Panc1 (cell line): Measurements from ENCODE around the gene ZNF497. TPM values are rescaled to one million over a fixed set of nuclear protein-coding genes. Genes with fewer than 3 reads are reported as not detected.

ENCODE experiments used
- ATAC-seq: fragments of 200-7000 bp; cut with Tn5 transposase; 2 replicates; pipeline ENCODE4 v1.9.1; 2020; ENCODE audit warnings: mild to moderate bottlenecking, moderate library complexity
- BruUV-seq: library from RNA; stranded (reverse); fragments of 400-500 nt; replicated peaks from 2 replicates; lab custom pipeline; 2021; lab: Mats Ljungman, UMichigan
- CTCF ChIA-PET: fragments of 300-600 bp; sonication (Branson Sonifier 250); formaldehyde crosslinking; loops from one replicate; lab custom pipeline; 2022; ENCODE audit warnings: antibody characterized with exemption; lab: Charles Lee
- POLR2A ChIA-PET: fragments of 300-600 bp; sonication (Branson Sonifier 250); formaldehyde crosslinking; loops from one replicate; lab custom pipeline; 2022; ENCODE audit warnings: antibody characterized with exemption; lab: Charles Lee
- DNase-seq: peaks from one replicate; pipeline ENCODE4 v3.0.0-alpha.2; 2010; ENCODE audit warnings: low read depth, low spot score
- H3K27ac ChIP-seq: 2 replicates; pipeline ENCODE4 v1.5.1; 2011; ENCODE audit warnings: mild to moderate bottlenecking, low read length, inconsistent platforms
- H3K27me3 ChIP-seq: fragments of 200-500 bp; sonication (Bioruptor generic); 2 replicates; pipeline ENCODE4 v1.6.0; 2014; ENCODE audit warnings: low read length, inconsistent platforms; ENCODE audit not compliant: control insufficient read depth, insufficient read depth
- H3K36me3 ChIP-seq: fragments of 200-500 bp; sonication (Bioruptor generic); 2 replicates; pipeline ENCODE4 v1.5.1; 2014; ENCODE audit warnings: inconsistent platforms, mild to moderate bottlenecking, low read length, moderate library complexity; ENCODE audit not compliant: control insufficient read depth, insufficient read depth
- H3K4me1 ChIP-seq: 2 replicates; pipeline ENCODE4 v1.5.1; 2011; ENCODE audit warnings: inconsistent platforms, mild to moderate bottlenecking, low read length, moderate library complexity; ENCODE audit not compliant: control insufficient read depth, insufficient read depth
- H3K4me3 ChIP-seq, 2 experiments: 2 replicates each; pipeline ENCODE4 v1.5.1; 2011 to 2012; ENCODE audit warnings: low read depth in 2 of 2, low read length in 2 of 2, mild to moderate bottlenecking in 2 of 2, inconsistent platforms in 1 of 2, moderate library complexity in 1 of 2
- H3K9me3 ChIP-seq: fragments of 200-500 bp; sonication (Bioruptor generic); 2 replicates; pipeline ENCODE4 v1.5.1; 2014; ENCODE audit warnings: low read depth, mild to moderate bottlenecking, inconsistent platforms, low read length, moderate library complexity; ENCODE audit not compliant: control insufficient read depth, insufficient read depth
- CTCF ChIP-seq: fragments of 450-650 bp; IDR thresholded peaks from 2 replicates; pipeline ENCODE4 v1.5.1; 2017; ENCODE audit warnings: mild to moderate bottlenecking
- POLR2AphosphoS5 ChIP-seq: IDR thresholded peaks from 2 replicates; pipeline ENCODE4 v1.6.1; 2012; ENCODE audit warnings: mild to moderate bottlenecking, low read depth, low read length, moderate library complexity
- REST ChIP-seq, 2 experiments: IDR thresholded peaks; 2 replicates each; pipeline ENCODE4 v1.6.1; 2011 to 2012; ENCODE audit warnings: low read depth in 2 of 2, control low read depth in 1 of 2, low read length in 1 of 2, mild to moderate bottlenecking in 1 of 2, moderate library complexity in 1 of 2; ENCODE audit not compliant: insufficient read depth in 1 of 2
- SIN3A ChIP-seq: IDR thresholded peaks from 2 replicates; pipeline ENCODE4 v1.6.1; 2012; ENCODE audit warnings: low read depth, mild to moderate bottlenecking, low read length, moderate library complexity, borderline replicate concordance; ENCODE audit not compliant: insufficient read depth
- TCF7L2 ChIP-seq: IDR thresholded peaks from 2 replicates; pipeline ENCODE4 v1.6.1; 2011; ENCODE audit warnings: mild to moderate bottlenecking, low read depth, low read length, inconsistent platforms
- in situ Hi-C: cut with HindIII; loops from 2 replicates; pipeline ENCODE4 v1.10.0; 2016; ENCODE audit warnings: low sequenced_read_pairs, low pct_unique_long_range_greater_than_20kb
- intact Hi-C: fragments of 100-400 bp; cut with micrococcal nuclease; formaldehyde crosslinking; loops from one replicate; pipeline ENCODE4 v1.10.0; 2022; ENCODE audit not compliant: unreplicated experiment
- total RNA-seq: library from RNA; stranded (reverse); gene quantifications from one replicate; pipeline ENCODE4 v1.2.1, GENCODE V29; 2021; ENCODE audit not compliant: unreplicated experiment

ZNF497 gene
- total RNA-seq, 1 experiment from 2014 or later, result 1.9 TPM

- Histone ChIP-seq H3K4me3 (no peak overlapping the region), H3K27me3 (no peaks in the 10 kb centered on the region), H3K27ac (no peak overlapping the region), H3K9me3 (no peaks in the 10 kb centered on the region), H3K36me3 (no peaks in the 10 kb centered on the region), H3K4me1 (no peaks in the 10 kb centered on the region)
- no peak for ATAC-seq
- in situ Hi-C loops (no loop called here), intact Hi-C loops (no loop called here)
- no peak for TF ChIP-seq TCF7L2
- TF ChIP-seq CTCF, result no peak
- TF ChIP-seq POLR2AphosphoS5, result no peak; the same call in 1 of the 2 replicates
- no peak for TF ChIP-seq REST (IDR thresholded peaks at IDR 0.05; ENCODE audit: insufficient read depth in 1 of 2, low read depth in 2 of 2, low read length in 1 of 2)
- no peak for TF ChIP-seq SIN3A
- BruUV-seq, result no TSS peak
- CTCF ChIA-PET, result no interaction called here
- POLR2A ChIA-PET, result no interaction called here
- no peak for DNase-seq
These were observed 8.7 kb downstream of the ZNF497 start for GRCh38 chr19:58353717-58354477.

- intact Hi-C loops, result no loop called here
- Histone ChIP-seq H3K27me3 (no peaks in the 10 kb centered on the region), H3K27ac (no peak within 1 kb of the TSS), H3K4me1 (peaks cover 3% of the 10 kb centered on the region; the same call in 1 of the 2 replicates), H3K9me3 (no peaks in the 10 kb centered on the region), H3K36me3 (no peaks in the 10 kb centered on the region), H3K4me3 (no peak within 1 kb of the TSS)
- in situ Hi-C loops, result no loop called here
- DNase-seq, result no peak
- ChIA-PET POLR2A (interaction anchor here (1.1 kb wide), 1 partner anchor 9 kb away, joined by 3 read pairs; the partner anchor contains the start of gene ZNF497), CTCF (no interaction called here)
- no peak for ATAC-seq
- no TSS peak for BruUV-seq
- TF ChIP-seq SIN3A, result no peak
- TF ChIP-seq REST (IDR thresholded peaks at IDR 0.05; ENCODE audit: insufficient read depth in 1 of 2, low read depth in 2 of 2, low read length in 1 of 2), result no peak
- no peak for TF ChIP-seq CTCF
- TF ChIP-seq TCF7L2, result no peak
- TF ChIP-seq POLR2AphosphoS5, result no peak
These were observed 9.5 kb downstream of the ZNF497 start, which contains the start of gene A1BG for GRCh38 chr19:58352760-58353671. TSS of gene A1BG (minus strand) at chr19:58353492. CDS start at chr19:58353437, 55 bp downstream.
